GM12892 (cell line): ENCODE measurements around the gene CDKAL1.

Experiments used
- POLR2A ChIP-seq: IDR thresholded peaks from 2 replicates; pipeline ENCODE4 v1.6.1; 2011; ENCODE audit warnings: low read depth, low read length, control low read depth
- POLR2AphosphoS5 ChIP-seq: IDR thresholded peaks from 2 replicates; pipeline ENCODE4 v1.6.1; 2011; ENCODE audit warnings: low read depth, low read length, control low read depth
- TAF1 ChIP-seq: IDR thresholded peaks from 2 replicates; pipeline ENCODE4 v1.6.1; 2011; ENCODE audit warnings: low read depth, mild to moderate bottlenecking, control low read depth, low read length, borderline replicate concordance

DNA sequence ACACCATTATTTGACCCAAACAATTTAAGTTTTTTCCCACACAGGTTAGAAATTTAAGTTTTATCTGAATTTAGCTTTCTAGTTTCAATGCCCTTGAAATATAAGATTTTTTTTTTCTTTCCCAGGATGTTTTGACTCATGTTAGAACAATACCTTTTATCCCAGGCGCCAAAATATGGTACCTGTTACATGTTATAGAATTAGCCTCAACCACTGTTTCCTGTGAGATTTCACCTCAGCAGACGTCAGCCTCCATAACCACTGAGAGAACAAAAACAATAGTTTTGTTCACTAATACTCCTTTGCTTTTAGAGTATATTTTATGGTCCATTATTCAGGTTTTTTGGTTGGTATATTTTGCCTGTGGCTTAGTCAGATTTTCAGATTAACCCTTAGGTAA is 302.9 kb downstream of the CDKAL1 start:
- TF ChIP-seq POLR2A: no peak
- no peak for TF ChIP-seq POLR2AphosphoS5
- no peak for TF ChIP-seq TAF1
